NCI-H69 (cell line): Measurements from ENCODE around the gene ROR1.
"Not testable (repeated sequence)": the region's sequence is repeated elsewhere in the genome, so short reads cannot be mapped to it uniquely, and the experiment has no call there.

Source experiments
- DNase-seq: peaks from one replicate; lab custom pipeline; 2025; lab: John Stamatoyannopoulos, UW

ROR1 gene

GRCh38 chr1:63822540-63822939 lies 48.7 kb downstream of the ROR1 start:
- no peak for DNase-seq

- no peak for DNase-seq
Measured at GRCh38 chr1:63824451-63824850, 50.6 kb downstream of the ROR1 start.

- no peak for DNase-seq
Measured at GRCh38 chr1:63825111-63825510, 51.3 kb downstream of the ROR1 start.

- not testable (repeated sequence) for DNase-seq
Measured at GRCh38 chr1:63826246-63826861, 52.5 kb downstream of the ROR1 start.

- peak; percentile 27 for DNase-seq
Measured at GRCh38 chr1:63827411-63828321, 53.8 kb downstream of the ROR1 start.

GRCh38 chr1:63828322-63829044 lies 54.7 kb downstream of the ROR1 start:
- DNase-seq = peak; percentile 23

GRCh38 chr1:63829349-63830327 lies 55.8 kb downstream of the ROR1 start:
- DNase-seq = no peak

GRCh38 chr1:63831409-63831808 lies 57.6 kb downstream of the ROR1 start:
- no peak for DNase-seq

GRCh38 chr1:63833363-63834119 lies 59.7 kb downstream of the ROR1 start:
- DNase-seq = no peak

- DNase-seq = peak; percentile 88
Measured at GRCh38 chr1:63835128-63835527, 61.3 kb downstream of the ROR1 start.

- no peak for DNase-seq
Measured at GRCh38 chr1:63836374-63836773, 62.6 kb downstream of the ROR1 start.

GRCh38 chr1:63836830-63837229 lies 63.0 kb downstream of the ROR1 start:
- peak; percentile 83 for DNase-seq

GRCh38 chr1:63843010-63843409 lies 69.2 kb downstream of the ROR1 start:
- DNase-seq = peak; percentile 45

GRCh38 chr1:63843884-63844283 lies 70.1 kb downstream of the ROR1 start:
- DNase-seq = peak; percentile 18

GRCh38 chr1:63845346-63845745 lies 71.5 kb downstream of the ROR1 start:
- no peak for DNase-seq

GRCh38 chr1:63847308-63847910 lies 73.6 kb downstream of the ROR1 start:
- peak; percentile 61 for DNase-seq

- DNase-seq = no peak
Measured at GRCh38 chr1:63848733-63849132, 74.9 kb downstream of the ROR1 start.

- DNase-seq = no peak
Measured at GRCh38 chr1:63849149-63849548, 75.3 kb downstream of the ROR1 start.

- no peak for DNase-seq
Measured at GRCh38 chr1:63854091-63854490, 80.3 kb downstream of the ROR1 start.

- no peak for DNase-seq
Measured at GRCh38 chr1:63855942-63856341, 82.1 kb downstream of the ROR1 start.
